NOMO-1 treated with DMSO at 0.1 percent for 48 hours (cell line): ENCODE results near the gene PRCC.
"Not testable (repeated sequence)": the region's sequence is repeated elsewhere in the genome, so short reads cannot be mapped to it uniquely, and the experiment has no call there.

ENCODE experiments used
- DNase-seq: peaks from one replicate; lab custom pipeline; 2025; ENCODE audit not compliant: unreplicated experiment; lab: John Stamatoyannopoulos, UW

The PRCC gene

DNA sequence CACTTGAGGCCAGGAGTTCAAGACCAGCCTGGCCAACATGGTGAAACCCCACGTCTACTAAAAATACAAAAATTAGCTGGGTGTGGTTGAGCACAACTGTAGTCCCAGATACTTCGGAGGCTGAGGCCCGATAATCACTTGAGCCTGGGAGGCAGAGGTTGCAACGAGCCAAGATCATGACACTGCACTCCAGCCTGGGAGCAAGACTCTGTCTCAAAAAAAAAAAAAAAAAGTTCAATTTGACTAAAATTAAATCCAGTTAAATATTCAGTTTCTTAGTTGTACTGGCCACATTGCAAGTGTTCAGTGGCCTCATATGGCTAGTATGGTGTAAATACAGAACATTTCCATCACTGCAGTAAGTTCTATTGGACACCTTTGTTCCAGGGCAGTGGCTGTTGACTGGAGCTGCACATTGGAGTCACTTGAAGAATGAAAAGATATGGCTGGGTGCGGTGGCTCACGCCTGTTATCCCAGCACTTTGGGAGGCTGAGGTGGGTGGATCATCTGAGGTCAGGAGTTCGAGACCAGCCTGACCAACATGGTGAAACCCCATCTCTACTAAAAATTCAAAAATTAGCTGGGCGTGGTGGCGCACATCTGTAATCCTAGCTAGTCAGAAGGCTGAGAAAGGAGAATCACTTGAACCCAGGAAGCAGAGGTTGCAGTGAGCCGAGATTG lies 9.6 kb upstream of the PRCC start:
- not testable (repeated sequence) for DNase-seq

DNA sequence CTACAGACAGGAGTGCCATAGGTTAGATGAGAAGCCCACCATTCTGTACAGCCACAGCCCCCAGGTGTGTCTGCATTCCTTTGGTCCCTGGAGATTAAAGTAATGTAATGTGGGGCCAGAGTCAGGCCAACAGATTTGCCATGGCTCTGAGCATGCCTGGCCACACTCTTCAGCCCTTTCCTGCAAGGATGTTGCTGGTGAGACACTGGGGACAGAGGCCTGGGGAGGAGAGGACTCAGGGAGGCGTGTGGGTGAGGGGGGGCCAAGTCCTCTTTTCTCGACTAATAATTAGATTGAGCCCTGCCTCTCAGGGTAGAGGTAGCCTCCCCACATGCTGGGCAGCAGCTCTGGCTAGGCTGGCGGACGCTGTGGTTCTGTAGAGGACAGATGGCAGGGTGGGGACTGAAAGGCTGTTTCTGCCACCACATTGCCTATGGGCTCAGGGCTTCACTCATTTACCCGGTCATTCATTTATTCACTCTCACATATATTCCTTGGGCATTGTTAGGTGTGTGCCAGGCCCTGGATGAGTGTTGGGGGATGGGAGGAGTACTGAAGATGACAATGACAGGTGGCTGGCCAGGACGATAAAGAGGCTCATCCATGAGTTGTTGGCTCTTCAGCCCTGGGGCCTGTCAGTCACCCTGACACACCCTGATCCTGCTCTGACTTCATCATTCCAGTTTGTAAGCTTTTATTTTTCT lies 7.1 kb upstream of the PRCC start:
- no peak for DNase-seq

DNA sequence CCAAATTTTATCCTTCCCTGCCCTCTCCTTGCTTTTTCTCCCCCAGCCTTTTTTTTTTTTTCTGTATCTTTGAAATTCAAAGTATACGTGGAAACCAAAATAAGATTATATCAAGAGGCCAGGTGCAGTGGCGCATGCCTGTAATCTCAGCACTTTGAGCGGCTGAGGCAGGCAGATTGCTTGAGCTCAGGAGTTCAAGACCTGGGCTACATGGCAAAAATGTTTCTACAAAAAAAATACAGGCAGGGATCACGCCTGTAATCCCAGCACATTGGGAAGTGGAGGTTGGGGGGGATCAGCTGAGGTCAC lies 6.6 kb upstream of the PRCC start:
- no peak for DNase-seq

DNA sequence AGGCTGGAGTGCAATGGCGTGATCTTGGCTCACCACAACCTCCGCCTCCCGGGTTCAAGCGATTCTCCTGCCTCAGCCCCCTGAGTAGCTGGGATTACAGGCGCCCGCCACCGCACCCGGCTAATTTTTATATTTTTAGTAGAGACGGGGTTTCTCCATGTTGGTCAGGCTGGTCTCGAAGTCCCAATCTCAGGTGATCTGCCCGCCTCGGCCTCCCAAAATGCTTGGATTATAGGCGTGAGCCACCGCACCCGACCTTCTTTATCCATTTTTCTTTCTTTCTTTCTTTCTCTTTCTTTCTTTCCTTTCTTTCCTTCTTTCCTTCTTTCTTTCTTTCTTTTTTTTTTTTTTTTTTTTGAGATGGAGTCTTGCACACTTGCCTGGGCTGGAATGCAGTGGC lies 2.2 kb upstream of the PRCC start:
- not testable (repeated sequence) for DNase-seq

DNA sequence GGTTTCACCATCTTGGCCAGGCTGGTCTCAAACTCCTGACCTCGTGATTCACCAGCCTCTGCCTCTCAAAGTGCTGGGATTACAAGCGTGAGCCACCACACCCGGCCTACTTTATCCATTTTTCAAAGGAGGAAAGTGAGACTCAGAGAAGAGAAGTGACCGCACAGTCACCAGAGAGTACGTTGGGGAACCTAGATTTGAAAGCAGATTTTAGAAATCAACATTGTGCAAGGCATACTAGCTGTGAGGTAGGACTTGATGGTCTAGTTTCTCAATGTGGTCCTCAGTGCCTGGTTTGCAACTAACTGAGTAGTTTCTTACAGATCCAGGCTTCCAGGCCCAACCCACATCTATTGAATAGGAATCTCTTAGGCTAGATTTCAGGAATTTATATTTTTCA lies 1.7 kb upstream of the PRCC start:
- peak; percentile 66 for DNase-seq

DNA sequence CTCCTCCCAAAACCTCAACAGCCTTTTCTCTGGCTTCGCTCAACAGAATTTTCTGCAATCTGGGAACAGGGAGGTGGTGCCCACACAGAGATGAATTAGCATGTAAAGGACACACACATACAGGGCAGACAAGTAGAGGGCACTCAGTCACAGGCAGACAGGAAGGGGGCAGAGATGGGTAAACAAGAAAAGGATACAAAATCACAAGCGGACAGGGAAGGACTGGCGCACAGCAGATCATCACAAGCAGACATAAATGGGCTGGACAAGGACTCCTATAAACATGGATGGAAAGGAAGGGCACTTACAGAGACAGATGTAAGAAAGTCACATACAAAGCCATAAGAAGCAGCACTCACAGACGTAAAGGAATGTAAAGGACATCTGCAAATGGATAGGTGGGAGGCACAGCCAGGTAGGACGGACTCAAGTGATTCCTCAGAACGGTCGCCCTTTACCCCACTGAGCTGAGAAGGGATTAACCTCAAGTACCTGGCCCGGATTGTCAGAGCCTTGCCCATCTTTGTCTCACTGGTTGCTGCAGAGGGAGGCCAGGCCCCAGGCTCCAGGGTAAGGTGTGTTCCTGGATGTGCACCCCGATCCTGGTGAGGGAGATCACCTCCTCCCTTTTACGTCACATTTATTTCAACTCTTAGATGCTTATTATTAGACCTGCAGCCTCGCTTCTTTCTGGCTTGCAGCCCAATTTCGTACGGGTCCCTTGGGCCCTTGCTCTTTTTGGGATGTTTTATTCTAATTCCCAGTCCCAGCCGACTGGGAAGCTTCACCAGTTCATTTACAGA lies 836 bp upstream of the PRCC start:
- no peak for DNase-seq

DNA sequence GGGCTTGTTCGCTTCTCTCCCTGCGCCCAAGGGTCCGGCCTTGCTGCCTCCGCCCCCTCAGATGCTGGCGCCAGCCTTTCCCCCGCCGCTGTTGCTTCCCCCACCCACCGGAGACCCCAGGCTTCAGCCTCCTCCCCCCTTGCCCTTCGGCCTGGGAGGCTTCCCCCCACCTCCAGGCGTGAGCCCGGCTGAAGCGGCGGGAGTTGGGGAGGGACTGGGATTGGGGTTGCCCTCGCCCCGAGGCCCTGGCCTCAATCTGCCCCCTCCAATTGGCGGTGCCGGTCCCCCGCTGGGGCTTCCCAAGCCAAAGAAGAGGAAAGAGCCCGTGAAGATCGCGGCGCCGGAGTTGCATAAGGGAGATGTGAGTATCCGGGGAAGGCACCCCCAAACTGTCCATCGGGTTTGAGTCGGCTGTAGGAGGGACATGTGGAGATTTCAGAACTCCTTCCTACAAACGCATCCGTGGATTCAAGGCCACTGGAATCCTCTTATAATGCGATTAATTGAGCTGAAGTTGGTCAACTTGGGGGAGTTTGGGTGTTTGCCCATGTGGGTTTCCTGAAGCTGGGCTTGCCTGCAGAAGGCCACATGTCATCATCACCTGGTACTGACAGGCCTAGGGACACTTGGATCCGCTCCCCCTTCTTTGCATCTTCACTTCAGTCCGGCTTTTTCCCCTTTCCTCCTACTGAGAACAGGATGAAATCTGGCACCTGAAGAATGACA lies 707 bp downstream of the PRCC start:
- DNase-seq, result no peak

DNA sequence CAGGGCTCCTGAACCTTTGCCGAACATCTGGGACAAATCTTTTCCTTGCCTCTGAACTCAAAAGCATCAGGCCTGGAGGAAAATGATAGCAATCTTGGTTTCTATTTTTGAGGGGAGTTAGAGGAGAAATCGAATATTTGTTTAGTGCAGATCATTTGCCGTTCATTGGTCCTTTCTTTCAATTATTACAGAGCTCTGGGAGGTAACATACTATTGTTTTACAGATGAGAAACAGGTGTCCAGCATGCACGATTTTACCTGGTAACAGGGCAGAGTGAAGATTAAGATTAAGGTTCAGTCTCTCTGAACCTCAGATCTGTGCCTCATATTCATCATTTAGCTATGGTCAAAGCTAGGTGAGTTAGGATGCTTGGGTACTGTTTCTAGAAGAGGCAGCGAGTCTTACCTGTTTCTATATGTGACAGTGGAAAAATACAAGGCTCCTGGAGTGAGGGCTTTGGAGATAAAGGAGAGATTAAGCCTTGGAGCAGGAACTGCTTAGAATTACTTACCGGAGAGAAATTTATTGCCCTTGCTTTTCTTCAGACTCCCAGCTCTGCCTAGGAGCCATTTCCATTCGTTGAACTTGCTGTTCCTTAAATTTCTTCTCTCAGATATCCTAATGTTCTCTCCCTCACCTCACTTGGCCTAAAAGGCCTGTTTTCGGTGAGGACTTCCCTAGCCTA lies 1.4 kb downstream of the PRCC start:
- no peak for DNase-seq

DNA sequence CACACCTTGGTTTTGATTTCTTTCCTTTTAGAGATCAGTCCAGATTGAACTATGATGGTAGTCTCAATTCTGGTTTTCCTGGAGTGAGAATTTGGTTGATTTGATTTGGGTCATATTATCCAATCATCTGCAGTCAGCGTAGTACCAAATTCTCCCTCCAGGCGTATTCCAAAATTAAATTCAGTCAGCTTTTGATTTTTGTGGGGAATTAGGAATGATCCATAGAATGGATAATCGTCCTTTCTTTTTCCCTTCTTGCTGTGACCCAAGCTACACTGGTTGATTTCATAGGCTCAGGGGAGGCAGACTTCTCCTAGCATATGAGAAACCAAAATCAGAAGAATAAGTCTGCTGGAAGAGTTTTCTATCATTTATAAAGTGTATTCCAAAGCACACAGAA lies 4.9 kb downstream of the PRCC start:
- no peak for DNase-seq

DNA sequence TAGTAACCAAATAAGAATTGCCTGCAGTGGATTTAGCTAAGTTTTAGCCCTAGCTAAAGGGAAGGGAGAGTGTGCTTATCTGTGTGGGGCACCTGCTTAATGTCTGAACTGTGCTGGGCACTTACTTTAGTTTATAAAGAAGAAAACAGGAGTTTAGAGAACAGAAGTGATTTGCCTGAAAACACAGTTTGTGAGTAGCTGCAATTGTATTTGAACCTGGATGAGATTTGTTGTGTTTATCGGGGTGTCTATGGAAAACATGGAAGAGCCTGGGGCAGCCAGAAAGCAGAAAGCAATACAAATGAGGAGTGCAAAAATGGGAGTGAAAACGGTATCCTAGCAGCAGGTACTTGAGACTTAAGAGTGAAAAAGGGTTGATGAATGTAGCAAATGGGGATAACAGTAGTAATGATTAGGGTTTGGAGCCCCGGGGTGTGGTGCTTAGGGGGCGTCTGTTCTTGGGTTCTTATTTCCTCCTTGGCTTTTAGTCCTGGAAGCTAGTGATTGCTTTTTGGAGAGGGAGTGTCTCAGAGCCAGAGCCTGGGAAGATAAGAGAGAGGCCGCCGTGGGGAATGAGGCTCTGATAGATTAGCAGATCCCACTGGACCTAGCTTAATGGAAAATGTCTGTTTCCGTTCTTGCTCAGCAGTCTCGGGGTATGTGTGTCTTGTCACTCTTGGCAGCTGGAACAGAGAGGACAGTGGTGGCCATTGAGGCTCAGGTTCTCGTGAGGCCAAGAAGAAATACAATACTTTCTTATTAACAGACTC lies 5.6 kb downstream of the PRCC start:
- no peak for DNase-seq

DNA sequence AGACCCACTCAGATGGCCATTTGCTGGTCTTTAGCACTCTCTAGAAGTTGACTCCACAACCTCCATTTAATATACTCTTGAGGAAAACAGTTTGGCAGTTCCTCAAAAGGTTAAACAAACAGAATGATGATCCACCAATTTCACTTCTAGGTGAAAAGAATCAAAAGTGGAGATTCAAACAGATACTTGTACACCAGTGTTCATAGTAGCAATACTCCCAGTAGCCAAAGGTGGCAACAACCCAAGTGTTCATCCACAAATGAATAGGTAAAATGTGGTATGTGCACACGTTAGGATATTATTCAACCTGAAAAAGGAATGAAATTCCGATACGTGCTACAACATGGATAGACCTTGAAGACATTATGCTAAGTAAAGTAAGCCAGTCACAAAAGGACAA lies 6.3 kb downstream of the PRCC start:
- DNase-seq, result no peak

DNA sequence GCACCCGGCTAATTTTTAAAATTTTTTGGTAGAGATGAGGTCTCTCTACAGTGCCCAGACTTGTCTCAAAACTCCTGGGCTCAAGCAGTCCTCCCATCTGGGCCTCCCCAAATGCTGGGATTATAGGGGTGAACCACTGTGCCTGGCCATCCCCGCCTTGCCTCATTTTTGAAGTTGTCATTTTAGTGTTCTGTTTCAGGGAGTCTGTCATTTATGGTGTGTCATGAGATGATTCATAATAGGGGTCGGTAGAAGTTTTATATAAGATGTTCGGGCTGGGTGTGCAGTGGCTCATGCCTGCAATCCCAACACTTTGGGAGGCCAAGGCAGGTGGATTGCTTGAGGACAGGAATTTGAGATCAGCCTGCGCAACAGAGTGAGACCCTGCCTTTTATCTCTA lies 8.5 kb downstream of the PRCC start:
- no peak for DNase-seq

DNA sequence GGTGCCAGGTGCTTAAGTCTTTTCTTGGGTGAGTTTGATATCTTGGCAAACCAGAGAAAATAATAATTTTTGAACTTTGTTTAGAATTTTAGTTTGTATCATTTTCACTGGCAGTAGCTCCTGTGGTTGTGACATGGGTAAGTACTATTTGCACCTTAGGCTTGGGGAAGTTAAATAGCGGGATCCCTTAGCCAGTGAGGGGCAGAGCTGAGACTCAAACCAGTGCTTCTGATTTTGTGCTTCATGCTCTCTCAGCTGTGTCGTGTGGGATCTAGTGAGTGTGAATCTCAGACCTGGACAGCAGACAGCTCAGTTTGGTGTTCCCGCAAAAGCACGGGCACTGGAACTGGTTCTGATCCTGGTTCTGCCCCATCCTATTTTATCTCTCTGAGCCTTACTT lies 9.6 kb downstream of the PRCC start:
- DNase-seq, result no peak

DNA sequence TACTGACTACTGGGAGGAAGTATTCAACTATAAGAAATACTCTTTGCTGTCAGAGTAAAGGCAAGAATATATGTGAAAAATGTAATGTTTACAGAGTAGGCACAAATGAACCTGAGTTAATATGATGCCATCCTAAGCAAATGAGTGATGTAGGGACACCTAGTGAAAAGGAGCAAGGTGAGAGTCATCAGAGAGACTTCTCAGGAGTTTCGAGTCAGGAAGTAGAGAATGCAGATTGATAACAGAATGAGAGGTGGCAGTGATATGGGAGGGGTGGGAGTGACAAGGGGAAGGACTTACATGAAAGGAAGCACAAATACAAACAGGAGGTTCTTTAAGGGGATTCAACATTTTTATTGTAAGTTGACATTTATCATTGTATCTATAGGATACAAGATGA lies 10.2 kb downstream of the PRCC start:
- no peak for DNase-seq

DNA sequence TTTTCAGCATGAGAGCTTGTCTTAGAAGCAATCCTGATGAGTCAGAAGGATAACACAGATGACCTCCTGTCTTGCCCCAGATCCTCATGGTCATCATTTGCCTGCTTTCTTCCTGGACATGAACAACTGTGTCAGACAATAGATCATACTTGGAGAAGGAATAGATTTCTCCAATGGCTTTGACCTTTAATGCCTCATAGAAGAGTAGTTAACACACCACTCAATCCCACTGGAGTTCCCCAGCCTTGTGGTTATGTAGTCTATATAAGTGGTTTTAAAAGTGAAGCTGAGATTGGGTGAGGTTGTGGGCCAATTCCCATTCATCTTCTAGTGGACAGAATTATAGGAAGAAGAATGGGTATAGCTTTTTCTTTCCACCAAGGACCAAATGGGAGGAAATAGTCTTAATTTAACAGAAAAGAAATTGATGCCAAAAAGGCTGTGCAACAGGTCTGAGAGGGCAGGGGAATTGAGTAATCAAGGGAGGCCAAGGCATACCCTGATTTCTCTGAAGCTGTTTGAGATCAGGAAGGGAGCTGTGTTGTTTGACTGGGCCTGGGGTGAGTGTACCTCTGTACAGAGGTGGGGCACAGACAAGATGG lies 14.4 kb downstream of the PRCC start:
- DNase-seq, result no peak

DNA sequence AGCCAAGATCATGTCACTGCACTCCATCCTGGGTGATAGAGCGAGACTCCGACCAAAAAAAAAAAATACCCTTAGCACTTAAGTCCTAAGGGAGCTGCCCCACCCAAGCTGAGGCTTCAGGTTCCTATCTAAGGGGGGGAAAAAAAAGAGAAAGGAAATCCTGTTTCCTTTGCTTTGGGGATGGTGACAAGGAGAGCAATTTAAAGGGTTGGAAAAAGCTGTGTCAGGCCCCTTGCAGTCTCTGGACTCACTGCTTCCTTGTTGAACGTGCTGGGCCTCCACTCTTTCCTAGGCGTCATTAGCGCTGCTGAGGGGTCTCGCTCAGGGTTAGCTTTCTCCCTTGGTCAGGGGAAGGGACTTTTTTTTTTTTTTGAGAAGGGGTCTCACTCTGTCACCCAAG lies 18.1 kb downstream of the PRCC start:
- DNase-seq, result no peak

DNA sequence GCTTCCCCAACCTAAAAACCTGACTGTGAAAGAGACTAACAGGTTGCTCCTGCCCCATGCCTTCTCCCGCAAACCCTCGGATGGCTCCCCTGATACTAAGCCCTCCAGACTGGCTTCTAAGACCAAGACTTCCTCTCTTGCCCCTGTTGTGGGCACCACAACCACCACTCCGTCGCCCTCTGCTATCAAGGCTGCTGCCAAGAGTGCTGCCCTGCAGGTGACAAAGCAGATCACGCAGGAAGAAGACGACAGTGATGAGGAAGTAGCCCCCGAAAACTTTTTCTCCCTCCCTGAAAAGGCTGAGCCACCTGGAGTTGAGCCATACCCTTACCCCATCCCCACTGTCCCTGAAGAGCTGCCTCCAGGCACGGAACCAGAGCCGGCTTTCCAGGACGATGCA lies 19.3 kb downstream of the PRCC start:
- DNase-seq, result no peak

DNA sequence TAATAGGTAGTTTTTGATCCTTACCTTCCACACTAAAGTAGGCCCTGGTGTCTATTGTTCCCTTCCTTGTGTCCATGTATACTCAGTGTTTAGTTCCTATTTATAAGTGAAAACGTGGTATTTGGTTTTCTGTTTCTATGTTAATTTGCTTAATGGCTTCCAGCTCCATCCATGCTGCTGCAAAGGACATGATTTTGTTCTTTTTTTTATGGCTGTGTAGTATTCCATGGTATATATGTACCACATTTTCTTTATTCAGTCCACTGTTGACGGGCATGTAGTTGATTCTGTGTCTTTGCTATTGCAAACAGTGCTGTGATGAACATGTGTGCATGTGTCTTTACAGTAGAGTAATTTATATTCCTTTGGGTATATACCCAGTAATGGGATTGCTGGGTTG lies 20.8 kb downstream of the PRCC start:
- no peak for DNase-seq

DNA sequence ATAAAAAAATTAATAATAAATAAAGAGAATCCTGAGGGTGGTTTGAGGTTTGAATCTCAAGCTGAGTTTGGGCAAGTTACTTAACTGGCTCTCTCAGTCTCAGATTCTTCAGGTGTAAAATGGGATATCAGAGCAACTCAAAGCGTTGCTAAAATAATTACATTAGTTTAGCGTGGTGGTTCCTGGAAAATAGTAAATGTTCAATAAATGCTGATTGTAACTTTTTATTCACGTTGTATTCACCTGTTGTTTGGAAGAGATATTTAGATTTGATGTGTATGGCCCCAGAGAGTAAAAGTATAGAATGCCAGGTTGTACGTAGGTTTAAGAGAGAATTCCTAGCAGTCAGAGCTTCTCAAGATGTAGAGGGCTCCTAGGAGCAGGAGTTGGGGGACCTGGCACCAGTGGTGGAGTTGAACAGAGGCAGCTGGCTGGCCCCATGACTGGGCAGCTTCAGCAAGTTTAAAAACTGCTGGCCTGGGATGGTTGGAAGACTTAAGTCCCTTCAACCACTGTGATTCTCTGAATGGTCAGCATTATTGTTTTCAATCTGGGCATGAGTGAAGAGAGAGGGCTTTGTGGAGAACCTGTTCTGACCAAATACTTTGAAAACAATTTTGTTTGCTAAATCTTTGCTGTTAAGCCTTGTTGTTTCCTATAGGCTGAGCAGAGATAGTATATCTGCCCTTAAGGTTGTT lies 22.4 kb downstream of the PRCC start:
- no peak for DNase-seq
